Endothelial cell of umbilical vein (primary cell): ENCODE measurements around the gene BCL3. TPM values are rescaled to one million over a fixed set of nuclear protein-coding genes. Genes with fewer than 3 reads are reported as not detected.
A peak's percentile ranks its signal among the peaks of the same experiment; 100 is the strongest.

ENCODE experiments used
- BruUV-seq: library from RNA; stranded (reverse); fragments of 400-500 nt; replicated peaks from 2 replicates; lab custom pipeline; 2021; lab: Mats Ljungman, UMichigan
- CTCF ChIA-PET: fragments of 300-600, 350-600 bp; sonication (Branson Sonifier 250); formaldehyde crosslinking; loops from one replicate; lab custom pipeline; 2021; ENCODE audit warnings: antibody characterized with exemption, inconsistent platforms; lab: Charles Lee
- POLR2A ChIA-PET: fragments of 300-600, 350-600 bp; sonication (Branson Sonifier 250); formaldehyde crosslinking; loops from one replicate; lab custom pipeline; 2021; ENCODE audit warnings: antibody characterized with exemption, inconsistent platforms; lab: Charles Lee
- DNase-seq: peaks from one replicate; pipeline ENCODE4 v3.0.0-alpha.2; 2011; ENCODE audit warnings: low read depth, low spot score
- FAIRE-seq: peaks from 2 replicates; lab custom pipeline; 2011; peaks lifted over from hg19 to GRCh38; lab: Jason Lieb, UNC
- H2AFZ ChIP-seq: 2 replicates; pipeline ENCODE4 v1.6.0; 2012; ENCODE audit warnings: low read depth, low read length, control low read depth, inconsistent platforms
- H3K27ac ChIP-seq: 2 replicates; pipeline ENCODE4 v1.5.1; 2011; ENCODE audit warnings: low read depth, mild to moderate bottlenecking, control low read depth, low read length, moderate library complexity; ENCODE audit not compliant: insufficient read depth
- H3K27me3 ChIP-seq, 2 experiments: 2 replicates each; pipeline versions ENCODE4 v1.6.0 to v1.6.1; 2011; ENCODE audit warnings: low read length in 2 of 2, mixed read lengths in 1 of 2; ENCODE audit not compliant: control insufficient read depth in 2 of 2, insufficient read depth in 2 of 2
- H3K36me3 ChIP-seq, 2 experiments: 2 replicates in 1 of 2; 3 replicates in 1 of 2; pipeline ENCODE4 v1.5.1; 2011; ENCODE audit warnings: low read length in 2 of 2, mild to moderate bottlenecking in 1 of 2, moderate library complexity in 1 of 2; ENCODE audit not compliant: control insufficient read depth in 2 of 2, insufficient read depth in 2 of 2; ENCODE audit errors: extremely low read depth in 1 of 2
- H3K4me1 ChIP-seq: 3 replicates; pipeline ENCODE4 v1.5.1; 2011; ENCODE audit warnings: mild to moderate bottlenecking, low read length; ENCODE audit not compliant: control insufficient read depth, insufficient read depth; ENCODE audit errors: extremely low read depth
- H3K4me2 ChIP-seq: 2 replicates; pipeline ENCODE4 v1.6.1; 2011; ENCODE audit warnings: low read length, control low read depth, mixed read lengths; ENCODE audit not compliant: insufficient read depth
- H3K4me3 ChIP-seq, 3 experiments: fragments of 200-600 bp in 1 of 3; sonication (generic), shearing (Covaris generic) in 1 of 3; replicated peaks in 1 of 3; 2 replicates each; pipeline ENCODE4 v1.5.1; 2011 to 2016; ENCODE audit warnings: control low read depth in 3 of 3, low read length in 3 of 3, mild to moderate bottlenecking in 2 of 3, inconsistent platforms in 1 of 3, low read depth in 1 of 3, moderate library complexity in 1 of 3; ENCODE audit not compliant: insufficient read depth in 1 of 3
- H3K79me2 ChIP-seq: 2 replicates; pipeline ENCODE4 v1.6.0; 2012; ENCODE audit warnings: low read length, inconsistent platforms; ENCODE audit not compliant: control insufficient read depth, insufficient read depth
- H3K9ac ChIP-seq: replicated peaks from 2 replicates; pipeline ENCODE3; 2011; ENCODE audit warnings: low read length, control low read depth; ENCODE audit not compliant: insufficient read depth; ENCODE audit errors: extremely low read depth
- H3K9me1 ChIP-seq: replicated peaks from 3 replicates; pipeline ENCODE4 v1.6.0; 2011; ENCODE audit warnings: mild to moderate bottlenecking, low read length; ENCODE audit not compliant: control insufficient read depth, insufficient read depth; ENCODE audit errors: extremely low read depth
- H3K9me3 ChIP-seq: replicated peaks from 2 replicates; pipeline ENCODE4 v1.5.1; 2012; ENCODE audit warnings: low read length, inconsistent platforms; ENCODE audit not compliant: control insufficient read depth, insufficient read depth
- H4K20me1 ChIP-seq: replicated peaks from 2 replicates; pipeline ENCODE3; 2011; ENCODE audit warnings: mild to moderate bottlenecking, low read length; ENCODE audit not compliant: control insufficient read depth, insufficient read depth; ENCODE audit errors: extremely low read depth
- EZH2 ChIP-seq: IDR thresholded peaks from 2 replicates; pipeline ENCODE4 v1.6.1; 2012; ENCODE audit warnings: borderline replicate concordance, low read depth, mild to moderate bottlenecking, moderate library complexity, low read length, inconsistent platforms; ENCODE audit not compliant: severe bottlenecking
- FOS ChIP-seq: IDR thresholded peaks from 2 replicates; pipeline ENCODE4 v1.6.1; 2011; ENCODE audit warnings: mild to moderate bottlenecking, low read length, moderate library complexity, borderline replicate concordance; ENCODE audit not compliant: insufficient read depth
- GATA2 ChIP-seq: IDR thresholded peaks from 2 replicates; pipeline ENCODE4 v1.7.0; 2011; ENCODE audit warnings: low read depth, mild to moderate bottlenecking, moderate library complexity, mixed read lengths, low read length; ENCODE audit not compliant: insufficient read length, insufficient read depth
- JUN ChIP-seq: IDR thresholded peaks from 2 replicates; pipeline ENCODE4 v1.6.1; 2011; ENCODE audit warnings: borderline replicate concordance, low read depth; ENCODE audit not compliant: insufficient read length, insufficient read depth
- MYC ChIP-seq: IDR thresholded peaks from one replicate; pipeline ENCODE4 v1.6.1; 2011; ENCODE audit warnings: mild to moderate bottlenecking, low read depth, low read length
- POLR2A ChIP-seq: IDR thresholded peaks from 2 replicates; pipeline ENCODE4 v1.6.1; 2012; ENCODE audit warnings: low read depth, mild to moderate bottlenecking, control low read depth, low read length
- POLR2AphosphoS5 ChIP-seq: IDR thresholded peaks from 2 replicates; pipeline ENCODE4 v1.6.1; 2012; ENCODE audit warnings: low read depth, mild to moderate bottlenecking, control low read depth, low read length, moderate library complexity; ENCODE audit not compliant: insufficient read depth
- dilution Hi-C: fragments of 300-500 bp; cut with MboI; formaldehyde crosslinking; loops from one replicate; pipeline ENCODE4 v1.15.0; 2019; ENCODE audit warnings: low sequenced_read_pairs; ENCODE audit not compliant: extremely low pct_ligation_motif_present
- intact Hi-C: fragments of 100-400 bp; cut with micrococcal nuclease; formaldehyde crosslinking; loops from one replicate; pipeline ENCODE4 v1.10.0; 2022
- polyA plus RNA-seq, 4 experiments: library from polyadenylated mRNA; depleted of rRNA in 3 of 4; stranded (reverse) in 3 of 4; unstranded in 1 of 4; fragments of >200 nt; gene quantifications; 2 replicates each; pipeline versions ENCODE4 v1.2.1 to v1.2.3, GENCODE V29; 2011 to 2012; ENCODE audit warnings: missing spikeins in 1 of 4
- total RNA-seq: library from RNA; stranded (reverse); gene quantifications from 2 replicates; pipeline ENCODE4 v1.2.3, GENCODE V29; 2021
- TF ChIP-seq, protein P1 (sequence below): IDR thresholded peaks from 2 replicates; pipeline ENCODE4 v1.6.1; 2011; ENCODE audit not compliant: insufficient read depth, insufficient read length
- TF ChIP-seq, protein P2 (sequence below), 2 donors: IDR thresholded peaks; 1 replicate in 1 of 2; 2 replicates in 1 of 2; pipeline ENCODE4 v1.5.1; 2011; ENCODE audit warnings: low read length in 2 of 2, mild to moderate bottlenecking in 2 of 2, moderate library complexity in 2 of 2, control low read depth in 1 of 2, inconsistent platforms in 1 of 2, low read depth in 1 of 2; ENCODE audit not compliant: insufficient read depth in 1 of 2; ENCODE audit errors: extremely low read depth in 1 of 2

Gene BCL3
- total and polyA plus RNA-seq, 2 donors (not counting 3 experiments of a cell fraction or from before 2014, with no cell fraction given), result 11.0 to 26.9 TPM

DNA sequence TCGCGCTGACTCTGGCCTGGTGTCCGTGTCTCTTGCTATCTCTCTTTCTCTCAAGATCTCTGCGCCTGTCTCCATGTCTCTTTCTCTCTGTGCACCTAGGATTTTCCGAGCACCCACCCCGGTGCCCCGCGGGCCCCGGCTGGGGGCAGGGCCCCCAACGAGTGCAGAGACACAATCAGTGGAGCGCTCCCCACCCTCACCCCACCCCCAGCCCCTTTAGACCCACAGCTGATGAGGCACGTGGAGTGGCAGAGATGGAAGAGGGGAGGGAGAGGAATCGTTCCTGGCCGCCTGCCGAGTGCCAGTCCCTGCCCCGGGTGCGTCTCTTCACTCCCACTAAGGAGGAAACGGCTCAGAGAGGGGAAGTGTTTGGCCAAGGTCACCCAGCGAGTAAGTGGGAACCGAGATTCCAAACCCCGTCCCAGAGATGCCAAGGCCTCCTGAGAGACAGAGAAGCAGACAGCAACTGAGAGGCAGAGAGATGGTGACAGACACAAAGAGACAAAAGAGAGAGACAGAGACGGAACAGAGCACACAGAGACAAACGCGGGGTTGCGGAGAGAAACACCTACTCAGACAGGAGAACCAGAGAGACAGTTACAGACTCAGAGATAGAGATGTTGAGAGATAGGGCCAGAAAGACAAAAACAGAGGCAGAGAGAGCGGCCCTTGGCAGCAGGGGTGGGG is 626 bp upstream of the BCL3 start:
- POLR2A ChIA-PET, result no interaction called here
- FAIRE-seq, result no peak
- no TSS peak for BruUV-seq

DNA sequence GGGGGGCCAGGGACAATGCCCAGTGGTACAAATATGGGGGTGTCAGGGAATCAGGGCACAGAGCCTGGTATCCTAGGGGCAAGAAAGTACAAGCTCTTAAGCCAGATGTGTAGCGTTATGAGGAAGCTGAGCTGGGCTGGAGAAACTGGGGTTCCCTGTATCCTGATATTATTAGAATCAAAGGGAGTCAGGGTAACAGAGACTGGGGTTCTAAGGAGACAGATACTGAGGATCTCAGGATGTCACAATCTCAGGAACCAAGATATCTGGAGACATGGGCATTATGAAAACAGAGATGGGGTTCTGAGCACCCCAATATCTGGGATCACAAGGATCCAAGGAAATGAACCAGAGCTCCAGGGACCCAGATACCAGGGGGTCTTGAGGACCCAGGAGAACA is 784 bp downstream of the BCL3 start:
- FAIRE-seq (peak; percentile 60), DNase-seq (no peak)
- TF ChIP-seq FOS, result no peak
- TF ChIP-seq EZH2, result no peak
- TF ChIP-seq, protein P1, sequence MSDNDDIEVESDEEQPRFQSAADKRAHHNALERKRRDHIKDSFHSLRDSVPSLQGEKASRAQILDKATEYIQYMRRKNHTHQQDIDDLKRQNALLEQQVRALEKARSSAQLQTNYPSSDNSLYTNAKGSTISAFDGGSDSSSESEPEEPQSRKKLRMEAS, result no peak
- TF ChIP-seq MYC, result no peak
- no peak for TF ChIP-seq JUN
- no peak for TF ChIP-seq POLR2A
- TF ChIP-seq POLR2AphosphoS5, result no peak
- no peak for TF ChIP-seq GATA2
- TF ChIP-seq, protein P2, sequence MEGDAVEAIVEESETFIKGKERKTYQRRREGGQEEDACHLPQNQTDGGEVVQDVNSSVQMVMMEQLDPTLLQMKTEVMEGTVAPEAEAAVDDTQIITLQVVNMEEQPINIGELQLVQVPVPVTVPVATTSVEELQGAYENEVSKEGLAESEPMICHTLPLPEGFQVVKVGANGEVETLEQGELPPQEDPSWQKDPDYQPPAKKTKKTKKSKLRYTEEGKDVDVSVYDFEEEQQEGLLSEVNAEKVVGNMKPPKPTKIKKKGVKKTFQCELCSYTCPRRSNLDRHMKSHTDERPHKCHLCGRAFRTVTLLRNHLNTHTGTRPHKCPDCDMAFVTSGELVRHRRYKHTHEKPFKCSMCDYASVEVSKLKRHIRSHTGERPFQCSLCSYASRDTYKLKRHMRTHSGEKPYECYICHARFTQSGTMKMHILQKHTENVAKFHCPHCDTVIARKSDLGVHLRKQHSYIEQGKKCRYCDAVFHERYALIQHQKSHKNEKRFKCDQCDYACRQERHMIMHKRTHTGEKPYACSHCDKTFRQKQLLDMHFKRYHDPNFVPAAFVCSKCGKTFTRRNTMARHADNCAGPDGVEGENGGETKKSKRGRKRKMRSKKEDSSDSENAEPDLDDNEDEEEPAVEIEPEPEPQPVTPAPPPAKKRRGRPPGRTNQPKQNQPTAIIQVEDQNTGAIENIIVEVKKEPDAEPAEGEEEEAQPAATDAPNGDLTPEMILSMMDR (IDR thresholded peaks at IDR 0.05; ENCODE audit: extremely low read depth in 1 of 2, insufficient read depth in 1 of 2, low read depth in 1 of 2, low read length in 2 of 2), result no peak
- H3K27ac ChIP-seq, result peak overlapping the region; percentile 70
- ChIA-PET POLR2A (no interaction called here), CTCF (interaction anchor here (0.6 to 3.2 kb wide), 7 partner anchors 9 to 60 kb away, joined by 3 to 22 read pairs (median 5); no protein-coding TSS in a partner anchor)
- peak overlapping the region; percentile 63 to 71 (median 66) for H3K4me3 ChIP-seq
- dilution Hi-C loops (no loop called here), intact Hi-C loops (loop anchor here (2.0 kb wide), 1 partner anchor 24 kb away; no protein-coding TSS in a partner anchor)
- H3K9me1 ChIP-seq, result no peaks in the 10 kb centered on the region
- no TSS peak for BruUV-seq
- H4K20me1 ChIP-seq, result no peaks in the 10 kb centered on the region
- no peak overlapping the region for H2AFZ ChIP-seq
- peak overlapping the region; percentile 87 for H3K9ac ChIP-seq
- peaks cover 23% of the 10 kb centered on the region for H3K79me2 ChIP-seq
- H3K36me3 ChIP-seq, result peaks cover 0 to 4% of the 10 kb centered on the region in 2 experiments
- no peaks in the 10 kb centered on the region for H3K27me3 ChIP-seq
- H3K4me1 ChIP-seq, result peaks cover 37% of the 10 kb centered on the region
- H3K9me3 ChIP-seq, result no peaks in the 10 kb centered on the region
- peak overlapping the region; percentile 92 for H3K4me2 ChIP-seq

More for the DNA sequence above, 626 bp upstream of the BCL3 start:
- Histone ChIP-seq H3K9me1 (no peaks in the 10 kb centered on the region), H3K4me2 (peak overlapping the region; percentile 64), H3K4me1 (peaks cover 32% of the 10 kb centered on the region), H2AFZ (peak overlapping the region; percentile 34), H4K20me1 (no peaks in the 10 kb centered on the region), H3K27ac (peak overlapping the region; percentile 84), H3K79me2 (peaks cover 23% of the 10 kb centered on the region), H3K4me3 (peak overlapping the region in 2 of 3 experiments; percentile 24 to 31), H3K27me3 (no peaks in the 10 kb centered on the region), H3K9me3 (no peaks in the 10 kb centered on the region), H3K9ac (peak overlapping the region; percentile 87), H3K36me3 (peaks cover 0 to 4% of the 10 kb centered on the region in 2 experiments)
- dilution Hi-C loops, result no loop called here
- DNase-seq, result peak; percentile 76
- intact Hi-C loops, result loop anchor here (1.0 to 2.0 kb wide), 2 partner anchors 22 to 23 kb away; no protein-coding TSS in a partner anchor
- CTCF ChIA-PET, result no interaction called here
- TF ChIP-seq MYC, result peak; percentile 81
- TF ChIP-seq, protein P1, result no peak
- peak; percentile 5 for TF ChIP-seq POLR2AphosphoS5
- no peak for TF ChIP-seq FOS
